ENCODE results near the gene DUS1L.

The DUS1L gene

DNA sequence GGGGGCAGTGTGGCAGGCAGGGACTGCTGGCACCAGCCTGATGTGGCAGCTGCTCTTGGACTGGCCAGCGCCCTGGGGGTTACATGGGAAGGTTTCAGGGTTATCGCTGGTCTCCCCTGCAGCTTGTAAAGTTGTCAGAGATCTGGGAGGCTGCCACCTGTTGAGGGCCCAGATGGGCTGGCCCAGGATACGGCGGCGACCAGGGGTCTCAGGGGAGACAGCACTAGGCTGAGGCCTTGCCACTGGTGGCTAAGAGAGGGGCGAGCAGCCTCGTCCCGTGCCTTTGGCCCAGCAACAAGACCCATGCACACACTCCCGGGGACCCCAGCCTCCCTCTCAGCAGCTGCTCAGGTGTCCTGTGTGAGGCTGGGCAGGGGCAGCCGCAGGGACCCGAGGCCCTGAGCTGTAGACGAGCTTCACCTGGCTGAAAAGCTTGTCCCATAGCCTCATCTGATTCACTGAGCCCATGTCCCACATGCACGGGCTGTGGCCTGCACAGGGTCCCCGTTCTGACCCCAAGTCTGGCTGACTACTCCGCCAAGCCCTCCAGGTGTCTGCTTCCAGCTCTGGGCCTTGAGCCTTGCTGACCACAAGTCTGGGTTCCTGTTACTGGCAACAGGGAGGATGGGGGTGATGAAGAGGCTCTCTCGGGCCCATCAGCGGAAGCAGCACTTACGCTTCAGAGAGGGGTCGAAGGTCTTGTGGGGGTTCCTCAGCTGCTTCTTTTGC lies 6.2 kb downstream of the DUS1L start:
- Histone ChIP-seq H3K9me3 (ENCODE audit: low read length) (no peaks in the 10 kb centered on the region), H4K20me1 (ENCODE audit: insufficient read depth, low read length) (no peaks in the 10 kb centered on the region), H3K9ac (ENCODE audit: low read length) (no peak overlapping the region), H2AFZ (ENCODE audit: low read length) (no peak overlapping the region), H3K27ac (ENCODE audit: low read depth, low read length, poor library complexity, severe bottlenecking) (no peak overlapping the region), H3F3A (ENCODE audit: insufficient read depth, low read length) (no peaks in the 10 kb centered on the region), H3K9me2 (ENCODE audit: low read depth, low read length) (no peaks in the 10 kb centered on the region), H3K36me3 (ENCODE audit: insufficient read depth, low read length) (peaks cover 95% of the 10 kb centered on the region), H3K27me3 (ENCODE audit: insufficient read depth, low read length) (no peaks in the 10 kb centered on the region), H3K79me2 (ENCODE audit: insufficient read depth, low read length) (no peaks in the 10 kb centered on the region), H3K4me1 (ENCODE audit: insufficient read depth, low read length, severe bottlenecking) (peaks cover 11% of the 10 kb centered on the region), H3K4me2 (ENCODE audit: low read length) (no peak overlapping the region), H3K4me3 (ENCODE audit: low read depth, low read length, poor library complexity, severe bottlenecking) (no peak overlapping the region)
- TF ChIP-seq, protein P1, sequence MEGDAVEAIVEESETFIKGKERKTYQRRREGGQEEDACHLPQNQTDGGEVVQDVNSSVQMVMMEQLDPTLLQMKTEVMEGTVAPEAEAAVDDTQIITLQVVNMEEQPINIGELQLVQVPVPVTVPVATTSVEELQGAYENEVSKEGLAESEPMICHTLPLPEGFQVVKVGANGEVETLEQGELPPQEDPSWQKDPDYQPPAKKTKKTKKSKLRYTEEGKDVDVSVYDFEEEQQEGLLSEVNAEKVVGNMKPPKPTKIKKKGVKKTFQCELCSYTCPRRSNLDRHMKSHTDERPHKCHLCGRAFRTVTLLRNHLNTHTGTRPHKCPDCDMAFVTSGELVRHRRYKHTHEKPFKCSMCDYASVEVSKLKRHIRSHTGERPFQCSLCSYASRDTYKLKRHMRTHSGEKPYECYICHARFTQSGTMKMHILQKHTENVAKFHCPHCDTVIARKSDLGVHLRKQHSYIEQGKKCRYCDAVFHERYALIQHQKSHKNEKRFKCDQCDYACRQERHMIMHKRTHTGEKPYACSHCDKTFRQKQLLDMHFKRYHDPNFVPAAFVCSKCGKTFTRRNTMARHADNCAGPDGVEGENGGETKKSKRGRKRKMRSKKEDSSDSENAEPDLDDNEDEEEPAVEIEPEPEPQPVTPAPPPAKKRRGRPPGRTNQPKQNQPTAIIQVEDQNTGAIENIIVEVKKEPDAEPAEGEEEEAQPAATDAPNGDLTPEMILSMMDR (IDR thresholded peaks at IDR 0.05; ENCODE audit: low read length): no peak
- TF ChIP-seq EZH2 (IDR thresholded peaks at IDR 0.05; ENCODE audit: borderline replicate concordance, low read length): no peak

DNA sequence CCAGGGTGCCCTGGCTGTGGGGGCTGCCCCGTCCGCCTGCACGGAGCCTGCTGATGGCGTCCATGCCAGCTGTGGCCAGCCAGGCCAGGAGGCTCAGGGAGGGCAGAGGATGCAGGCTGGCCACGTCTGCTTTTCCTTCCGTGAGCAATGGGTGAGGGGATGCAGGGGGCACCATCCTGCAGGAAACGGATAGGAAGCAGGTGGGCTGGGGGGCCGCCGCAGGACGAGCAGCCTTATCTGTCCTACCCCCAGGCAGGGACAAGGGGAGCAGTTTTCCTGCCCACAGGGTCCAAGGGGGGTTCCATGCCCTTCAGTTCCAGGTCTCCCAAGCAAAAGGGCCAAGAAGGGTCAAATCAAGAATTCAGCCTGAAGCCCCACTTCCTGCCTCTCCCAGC lies 6.8 kb downstream of the DUS1L start:
- no peak overlapping the region for H3K9ac ChIP-seq (ENCODE audit: low read length)
- TF ChIP-seq EZH2 (IDR thresholded peaks at IDR 0.05; ENCODE audit: borderline replicate concordance, low read length): no peak
- TF ChIP-seq, protein P1 (IDR thresholded peaks at IDR 0.05; ENCODE audit: low read length): no peak
- H3F3A ChIP-seq (ENCODE audit: insufficient read depth, low read length): no peaks in the 10 kb centered on the region
- no peaks in the 10 kb centered on the region for H3K9me2 ChIP-seq (ENCODE audit: low read depth, low read length)
- H3K4me1 ChIP-seq (ENCODE audit: insufficient read depth, low read length, severe bottlenecking): peaks cover 6% of the 10 kb centered on the region
- no peak overlapping the region for H3K4me3 ChIP-seq (ENCODE audit: low read depth, low read length, poor library complexity, severe bottlenecking)
- H3K27ac ChIP-seq (ENCODE audit: low read depth, low read length, poor library complexity, severe bottlenecking): no peak overlapping the region
- H3K79me2 ChIP-seq (ENCODE audit: insufficient read depth, low read length): no peaks in the 10 kb centered on the region
- no peaks in the 10 kb centered on the region for H3K9me3 ChIP-seq (ENCODE audit: low read length)
- no peaks in the 10 kb centered on the region for H3K27me3 ChIP-seq (ENCODE audit: insufficient read depth, low read length)
- H2AFZ ChIP-seq (ENCODE audit: low read length): no peak overlapping the region
- no peak overlapping the region for H3K4me2 ChIP-seq (ENCODE audit: low read length)
- no peaks in the 10 kb centered on the region for H4K20me1 ChIP-seq (ENCODE audit: insufficient read depth, low read length)
- peaks cover 98% of the 10 kb centered on the region for H3K36me3 ChIP-seq (ENCODE audit: insufficient read depth, low read length)

DNA sequence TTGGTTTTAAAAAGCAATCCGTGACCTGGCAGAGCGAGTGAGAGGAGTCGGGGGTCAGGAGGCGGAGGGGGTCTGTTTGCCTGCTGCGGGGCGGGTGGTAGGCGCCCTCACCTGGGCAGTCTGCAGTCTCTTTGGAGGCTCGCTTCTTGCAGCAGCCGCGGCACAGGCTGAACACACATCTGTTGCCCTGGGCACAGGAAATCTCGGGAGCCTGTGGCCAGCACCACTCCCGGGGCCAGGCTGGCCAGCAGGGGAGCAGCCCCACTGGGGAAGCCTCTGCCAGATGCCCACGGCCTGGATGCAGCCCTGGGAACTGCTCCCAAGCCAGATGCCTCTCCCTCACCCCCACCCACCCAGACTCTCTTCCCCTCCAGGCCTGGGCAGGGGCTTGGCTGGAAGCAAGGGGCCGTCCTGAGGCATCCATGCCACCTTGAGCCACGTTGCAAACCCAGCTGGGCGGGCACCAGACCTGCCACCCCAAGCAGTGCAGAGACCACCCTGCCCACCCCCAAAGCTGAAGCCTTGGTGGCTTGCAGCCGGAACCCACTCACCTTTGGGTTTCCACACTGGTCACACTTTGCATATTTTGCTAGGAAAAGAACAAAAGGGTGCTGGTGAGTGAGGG lies 7.3 kb downstream of the DUS1L start:
- Histone ChIP-seq H3K9me2 (ENCODE audit: low read depth, low read length) (no peaks in the 10 kb centered on the region), H4K20me1 (ENCODE audit: insufficient read depth, low read length) (no peaks in the 10 kb centered on the region), H3K9ac (ENCODE audit: low read length) (no peak overlapping the region), H3K27ac (ENCODE audit: low read depth, low read length, poor library complexity, severe bottlenecking) (no peak overlapping the region), H3K9me3 (ENCODE audit: low read length) (no peaks in the 10 kb centered on the region), H2AFZ (ENCODE audit: low read length) (no peak overlapping the region), H3K4me1 (ENCODE audit: insufficient read depth, low read length, severe bottlenecking) (peaks cover 5% of the 10 kb centered on the region), H3F3A (ENCODE audit: insufficient read depth, low read length) (no peaks in the 10 kb centered on the region), H3K4me3 (ENCODE audit: low read depth, low read length, poor library complexity, severe bottlenecking) (no peak overlapping the region), H3K27me3 (ENCODE audit: insufficient read depth, low read length) (no peaks in the 10 kb centered on the region), H3K36me3 (ENCODE audit: insufficient read depth, low read length) (peaks cover 98% of the 10 kb centered on the region), H3K4me2 (ENCODE audit: low read length) (no peak overlapping the region), H3K79me2 (ENCODE audit: insufficient read depth, low read length) (no peaks in the 10 kb centered on the region)
- no peak for TF ChIP-seq EZH2 (IDR thresholded peaks at IDR 0.05; ENCODE audit: borderline replicate concordance, low read length)
- TF ChIP-seq, protein P1 (IDR thresholded peaks at IDR 0.05; ENCODE audit: low read length): no peak
